ENCODE data around the gene PCNX1.

GRCh38 chr14:71060274-71060673 is 153.0 kb downstream of the PCNX1 start:
- TF ChIP-seq CTCF (IDR thresholded peaks at IDR 0.05) (no peak), POLR2A (IDR thresholded peaks at IDR 0.05) (no peak)
